Karpas-422 (cell line): ENCODE measurements around the gene TRABD2B. TPM values are rescaled to one million over a fixed set of nuclear protein-coding genes. Genes with fewer than 3 reads are reported as not detected.

Source experiments
- DNase-seq: peaks from one replicate; pipeline ENCODE4 v3.0.0-alpha.2; 2015
- H2AFZ ChIP-seq: fragments of 200-600 bp; sonication (generic); 2 replicates; pipeline ENCODE4 v1.6.1; 2014; ENCODE audit warnings: antibody characterized with exemption, low read length, mixed read lengths
- H3K27ac ChIP-seq: fragments of 200-600 bp; sonication (generic); 2 replicates; pipeline ENCODE4 v1.5.1; 2014; ENCODE audit warnings: mild to moderate bottlenecking, low read length, moderate library complexity
- H3K27me3 ChIP-seq: fragments of 200-600 bp; sonication (generic); 2 replicates; pipeline ENCODE4 v1.6.1; 2014; ENCODE audit warnings: low read length, mixed read lengths
- H3K36me3 ChIP-seq: fragments of 200-600 bp; sonication (generic); 2 replicates; pipeline ENCODE4 v1.6.1; 2014; ENCODE audit warnings: low read length, mixed read lengths; ENCODE audit not compliant: insufficient read depth
- H3K4me1 ChIP-seq: fragments of 200-600 bp; sonication (generic); 2 replicates; pipeline ENCODE4 v1.6.1; 2014; ENCODE audit warnings: mild to moderate bottlenecking, low read length, mixed read lengths
- H3K4me2 ChIP-seq: fragments of 200-600 bp; sonication (generic); 2 replicates; pipeline ENCODE4 v1.6.1; 2014; ENCODE audit warnings: low read length, low read depth, mild to moderate bottlenecking; ENCODE audit not compliant: poor library complexity, severe bottlenecking
- H3K4me3 ChIP-seq: fragments of 200-600 bp; sonication (generic); 2 replicates; pipeline ENCODE4 v1.5.1; 2014; ENCODE audit warnings: mild to moderate bottlenecking, antibody characterized with exemption, low read length, mixed read lengths
- H3K79me2 ChIP-seq: fragments of 200-600 bp; sonication (generic); 2 replicates; pipeline ENCODE4 v1.6.1; 2014; ENCODE audit warnings: mild to moderate bottlenecking, low read length, mixed read lengths
- H3K9ac ChIP-seq: fragments of 200-600 bp; sonication (generic); 2 replicates; pipeline ENCODE4 v1.6.0; 2014; ENCODE audit warnings: low read length
- H3K9me2 ChIP-seq: fragments of 200-600 bp; sonication (generic), shearing (Covaris generic); replicated peaks from 2 replicates; pipeline ENCODE4 v1.6.0; 2014; ENCODE audit warnings: mild to moderate bottlenecking, low read length, moderate library complexity; ENCODE audit not compliant: insufficient read depth
- H3K9me3 ChIP-seq: fragments of 300-700, 200-600 bp; sonication (generic); 2 replicates; pipeline ENCODE4 v1.6.1; 2014; ENCODE audit warnings: low read length, mixed read lengths
- H4K20me1 ChIP-seq: fragments of 200-600 bp; sonication (generic); 2 replicates; pipeline ENCODE4 v1.6.1; 2014; ENCODE audit warnings: mild to moderate bottlenecking, antibody characterized with exemption, low read length, low read depth; ENCODE audit not compliant: insufficient read depth
- total RNA-seq: library from RNA; depleted of rRNA; stranded (reverse); fragments of >200 nt; shearing (Covaris generic); gene quantifications from 2 replicates; pipeline ENCODE4 v1.2.3, GENCODE V29; 2014; ENCODE audit warnings: low replicate concordance

TRABD2B gene
- total RNA-seq, 1 experiment from 2014 or later: not detected

GRCh38 chr1:47763591-47764171, 233.5 kb downstream of the TRABD2B start:
- no peaks in the 10 kb centered on the region for H3K79me2 ChIP-seq
- no peaks in the 10 kb centered on the region for H3K9me2 ChIP-seq
- H4K20me1 ChIP-seq: no peaks in the 10 kb centered on the region
- no peak overlapping the region for H3K4me3 ChIP-seq
- no peaks in the 10 kb centered on the region for H3K4me1 ChIP-seq
- no peak overlapping the region for H3K9ac ChIP-seq
- no peak overlapping the region for H3K27ac ChIP-seq
- H3K27me3 ChIP-seq: no peaks in the 10 kb centered on the region; the same call in 1 of the 2 replicates
- no peaks in the 10 kb centered on the region for H3K36me3 ChIP-seq
- no peaks in the 10 kb centered on the region for H3K9me3 ChIP-seq
- no peak for DNase-seq
- no peak overlapping the region for H3K4me2 ChIP-seq
- H2AFZ ChIP-seq: no peak overlapping the region

GRCh38 chr1:47761974-47762373, 235.2 kb downstream of the TRABD2B start:
- H4K20me1 ChIP-seq: no peaks in the 10 kb centered on the region
- no peaks in the 10 kb centered on the region for H3K9me2 ChIP-seq
- no peak overlapping the region for H3K27ac ChIP-seq
- no peaks in the 10 kb centered on the region for H3K79me2 ChIP-seq
- no peak overlapping the region for H3K4me3 ChIP-seq
- no peak overlapping the region for H2AFZ ChIP-seq
- no peak overlapping the region for H3K4me2 ChIP-seq
- no peak for DNase-seq
- no peaks in the 10 kb centered on the region for H3K36me3 ChIP-seq
- H3K27me3 ChIP-seq: no peaks in the 10 kb centered on the region; the same call in 1 of the 2 replicates
- H3K9ac ChIP-seq: no peak overlapping the region
- H3K4me1 ChIP-seq: no peaks in the 10 kb centered on the region
- no peaks in the 10 kb centered on the region for H3K9me3 ChIP-seq

GRCh38 chr1:47761201-47761930, 235.8 kb downstream of the TRABD2B start:
- no peak for DNase-seq
- no peak overlapping the region for H3K4me2 ChIP-seq
- H4K20me1 ChIP-seq: no peaks in the 10 kb centered on the region
- H3K9ac ChIP-seq: no peak overlapping the region
- no peak overlapping the region for H3K4me3 ChIP-seq
- no peaks in the 10 kb centered on the region for H3K4me1 ChIP-seq
- no peak overlapping the region for H3K27ac ChIP-seq
- no peaks in the 10 kb centered on the region; the same call in 1 of the 2 replicates for H3K27me3 ChIP-seq
- no peak overlapping the region for H2AFZ ChIP-seq
- no peaks in the 10 kb centered on the region for H3K36me3 ChIP-seq
- H3K9me3 ChIP-seq: no peaks in the 10 kb centered on the region
- no peaks in the 10 kb centered on the region for H3K79me2 ChIP-seq
- no peaks in the 10 kb centered on the region for H3K9me2 ChIP-seq

GRCh38 chr1:47759936-47760629, 237.1 kb downstream of the TRABD2B start:
- no peak overlapping the region for H3K4me2 ChIP-seq
- H3K9me3 ChIP-seq: no peaks in the 10 kb centered on the region
- no peaks in the 10 kb centered on the region for H3K9me2 ChIP-seq
- no peaks in the 10 kb centered on the region for H3K79me2 ChIP-seq
- no peaks in the 10 kb centered on the region for H4K20me1 ChIP-seq
- no peaks in the 10 kb centered on the region for H3K36me3 ChIP-seq
- H2AFZ ChIP-seq: no peak overlapping the region
- H3K27ac ChIP-seq: no peak overlapping the region
- H3K4me3 ChIP-seq: no peak overlapping the region
- H3K27me3 ChIP-seq: no peaks in the 10 kb centered on the region; the same call in 1 of the 2 replicates
- H3K9ac ChIP-seq: no peak overlapping the region
- no peaks in the 10 kb centered on the region for H3K4me1 ChIP-seq
- no peak for DNase-seq

GRCh38 chr1:47759251-47759935, 237.8 kb downstream of the TRABD2B start:
- Histone ChIP-seq H3K27ac (no peak overlapping the region), H3K36me3 (no peaks in the 10 kb centered on the region), H3K9me3 (no peaks in the 10 kb centered on the region), H3K4me1 (no peaks in the 10 kb centered on the region), H2AFZ (no peak overlapping the region), H3K9me2 (no peaks in the 10 kb centered on the region), H3K27me3 (no peaks in the 10 kb centered on the region; the same call in 1 of the 2 replicates), H3K4me3 (no peak overlapping the region), H3K4me2 (no peak overlapping the region), H3K9ac (no peak overlapping the region), H4K20me1 (no peaks in the 10 kb centered on the region), H3K79me2 (no peaks in the 10 kb centered on the region)
- no peak for DNase-seq

GRCh38 chr1:47758341-47759250, 238.6 kb downstream of the TRABD2B start:
- Histone ChIP-seq H3K79me2 (no peaks in the 10 kb centered on the region), H2AFZ (no peak overlapping the region), H3K4me3 (no peak overlapping the region), H4K20me1 (no peaks in the 10 kb centered on the region), H3K36me3 (no peaks in the 10 kb centered on the region), H3K27me3 (no peaks in the 10 kb centered on the region; the same call in 1 of the 2 replicates), H3K9me2 (no peaks in the 10 kb centered on the region), H3K9ac (no peak overlapping the region), H3K4me1 (no peaks in the 10 kb centered on the region), H3K4me2 (no peak overlapping the region), H3K9me3 (no peaks in the 10 kb centered on the region), H3K27ac (no peak overlapping the region)
- DNase-seq: no peak

- no peaks in the 10 kb centered on the region for H3K9me3 ChIP-seq
- H4K20me1 ChIP-seq: no peaks in the 10 kb centered on the region
- no peaks in the 10 kb centered on the region for H3K79me2 ChIP-seq
- H3K4me1 ChIP-seq: no peaks in the 10 kb centered on the region
- no peaks in the 10 kb centered on the region for H3K9me2 ChIP-seq
- H2AFZ ChIP-seq: no peak overlapping the region
- no peak overlapping the region for H3K27ac ChIP-seq
- H3K9ac ChIP-seq: no peak overlapping the region
- no peak overlapping the region for H3K4me2 ChIP-seq
- no peak for DNase-seq
- H3K36me3 ChIP-seq: no peaks in the 10 kb centered on the region
- H3K27me3 ChIP-seq: no peaks in the 10 kb centered on the region
- no peak overlapping the region for H3K4me3 ChIP-seq
Observed at GRCh38 chr1:47757226-47757975, 239.8 kb downstream of the TRABD2B start.
